Panc1 (cell line): Measurements from ENCODE around the gene TCEA3.

Experiments used
- CTCF ChIP-seq: fragments of 450-650 bp; IDR thresholded peaks from 2 replicates; pipeline ENCODE4 v1.5.1; 2017; ENCODE audit warnings: mild to moderate bottlenecking
- POLR2AphosphoS5 ChIP-seq: IDR thresholded peaks from 2 replicates; pipeline ENCODE4 v1.6.1; 2012; ENCODE audit warnings: mild to moderate bottlenecking, low read depth, low read length, moderate library complexity
- REST ChIP-seq, 2 experiments: IDR thresholded peaks; 2 replicates each; pipeline ENCODE4 v1.6.1; 2011 to 2012; ENCODE audit warnings: low read depth in 2 of 2, control low read depth in 1 of 2, low read length in 1 of 2, mild to moderate bottlenecking in 1 of 2, moderate library complexity in 1 of 2; ENCODE audit not compliant: insufficient read depth in 1 of 2

GRCh38 chr1:23389837-23390321 lies 34.7 kb downstream of the TCEA3 start:
- TF ChIP-seq CTCF (no peak), POLR2AphosphoS5 (no peak), REST (IDR thresholded peaks at IDR 0.05; ENCODE audit: insufficient read depth in 1 of 2, low read depth in 2 of 2, low read length in 1 of 2) (no peak)
